Neural cell (in vitro differentiated cells): ENCODE data around the gene OR52E6.

Experiments used
- EZH2 ChIP-seq: fragments of 200-600, 300-800 bp; shearing (Covaris generic), sonication (generic); IDR thresholded peaks from 2 replicates; pipeline ENCODE4 v1.6.1; 2014; ENCODE audit warnings: antibody characterized with exemption, low read length, borderline replicate concordance, mild to moderate bottlenecking; ENCODE audit not compliant: insufficient read depth, poor library complexity, severe bottlenecking
- POLR2AphosphoS5 ChIP-seq: IDR thresholded peaks from 2 replicates; pipeline ENCODE4 v1.6.1; 2012
- TAF1 ChIP-seq: IDR thresholded peaks from 2 replicates; pipeline ENCODE4 v1.6.1; 2012; ENCODE audit warnings: low read depth
- TF ChIP-seq, protein P1 (sequence below): IDR thresholded peaks from 2 replicates; pipeline ENCODE4 v1.6.1; 2012; ENCODE audit warnings: borderline replicate concordance
- TF ChIP-seq, protein P2 (sequence below): fragments of 450-650 bp; IDR thresholded peaks from 2 replicates; pipeline ENCODE4 v1.5.1; 2014; ENCODE audit warnings: antibody characterized with exemption, mild to moderate bottlenecking, moderate library complexity; ENCODE audit not compliant: poor library complexity, severe bottlenecking

DNA sequence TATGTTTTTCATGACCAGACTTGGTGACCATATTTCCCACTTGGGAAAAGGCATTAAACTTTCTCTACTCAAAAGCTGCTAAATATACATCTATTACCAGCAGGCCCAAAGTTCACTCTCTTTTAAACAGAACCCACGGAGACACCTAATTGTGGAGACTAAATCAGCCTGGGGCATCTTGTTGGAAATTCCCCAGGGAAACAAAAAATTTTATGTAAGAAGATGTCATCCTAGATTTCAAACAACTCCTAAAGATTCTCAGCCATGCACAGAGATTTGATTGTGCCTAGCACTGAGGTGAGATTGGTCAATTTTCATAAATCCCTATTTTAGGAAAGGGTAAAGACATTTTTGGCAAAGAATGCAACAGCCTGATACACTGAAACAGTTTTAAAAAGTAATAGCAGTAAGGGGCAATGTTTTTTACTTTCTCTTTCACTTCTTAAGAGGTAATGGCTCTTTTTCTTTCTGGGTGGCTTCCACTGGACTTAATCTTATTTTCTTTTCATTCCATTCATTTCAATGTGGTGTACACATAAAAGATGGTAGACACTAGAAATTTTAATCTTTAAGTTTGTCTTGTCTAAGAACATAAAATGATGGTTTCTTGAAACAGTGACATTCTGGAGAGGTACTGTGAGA, 23.3 kb downstream of the OR52E6 start:
- TF ChIP-seq, protein P1, sequence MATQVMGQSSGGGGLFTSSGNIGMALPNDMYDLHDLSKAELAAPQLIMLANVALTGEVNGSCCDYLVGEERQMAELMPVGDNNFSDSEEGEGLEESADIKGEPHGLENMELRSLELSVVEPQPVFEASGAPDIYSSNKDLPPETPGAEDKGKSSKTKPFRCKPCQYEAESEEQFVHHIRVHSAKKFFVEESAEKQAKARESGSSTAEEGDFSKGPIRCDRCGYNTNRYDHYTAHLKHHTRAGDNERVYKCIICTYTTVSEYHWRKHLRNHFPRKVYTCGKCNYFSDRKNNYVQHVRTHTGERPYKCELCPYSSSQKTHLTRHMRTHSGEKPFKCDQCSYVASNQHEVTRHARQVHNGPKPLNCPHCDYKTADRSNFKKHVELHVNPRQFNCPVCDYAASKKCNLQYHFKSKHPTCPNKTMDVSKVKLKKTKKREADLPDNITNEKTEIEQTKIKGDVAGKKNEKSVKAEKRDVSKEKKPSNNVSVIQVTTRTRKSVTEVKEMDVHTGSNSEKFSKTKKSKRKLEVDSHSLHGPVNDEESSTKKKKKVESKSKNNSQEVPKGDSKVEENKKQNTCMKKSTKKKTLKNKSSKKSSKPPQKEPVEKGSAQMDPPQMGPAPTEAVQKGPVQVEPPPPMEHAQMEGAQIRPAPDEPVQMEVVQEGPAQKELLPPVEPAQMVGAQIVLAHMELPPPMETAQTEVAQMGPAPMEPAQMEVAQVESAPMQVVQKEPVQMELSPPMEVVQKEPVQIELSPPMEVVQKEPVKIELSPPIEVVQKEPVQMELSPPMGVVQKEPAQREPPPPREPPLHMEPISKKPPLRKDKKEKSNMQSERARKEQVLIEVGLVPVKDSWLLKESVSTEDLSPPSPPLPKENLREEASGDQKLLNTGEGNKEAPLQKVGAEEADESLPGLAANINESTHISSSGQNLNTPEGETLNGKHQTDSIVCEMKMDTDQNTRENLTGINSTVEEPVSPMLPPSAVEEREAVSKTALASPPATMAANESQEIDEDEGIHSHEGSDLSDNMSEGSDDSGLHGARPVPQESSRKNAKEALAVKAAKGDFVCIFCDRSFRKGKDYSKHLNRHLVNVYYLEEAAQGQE = no peak
- TF ChIP-seq, protein P2, sequence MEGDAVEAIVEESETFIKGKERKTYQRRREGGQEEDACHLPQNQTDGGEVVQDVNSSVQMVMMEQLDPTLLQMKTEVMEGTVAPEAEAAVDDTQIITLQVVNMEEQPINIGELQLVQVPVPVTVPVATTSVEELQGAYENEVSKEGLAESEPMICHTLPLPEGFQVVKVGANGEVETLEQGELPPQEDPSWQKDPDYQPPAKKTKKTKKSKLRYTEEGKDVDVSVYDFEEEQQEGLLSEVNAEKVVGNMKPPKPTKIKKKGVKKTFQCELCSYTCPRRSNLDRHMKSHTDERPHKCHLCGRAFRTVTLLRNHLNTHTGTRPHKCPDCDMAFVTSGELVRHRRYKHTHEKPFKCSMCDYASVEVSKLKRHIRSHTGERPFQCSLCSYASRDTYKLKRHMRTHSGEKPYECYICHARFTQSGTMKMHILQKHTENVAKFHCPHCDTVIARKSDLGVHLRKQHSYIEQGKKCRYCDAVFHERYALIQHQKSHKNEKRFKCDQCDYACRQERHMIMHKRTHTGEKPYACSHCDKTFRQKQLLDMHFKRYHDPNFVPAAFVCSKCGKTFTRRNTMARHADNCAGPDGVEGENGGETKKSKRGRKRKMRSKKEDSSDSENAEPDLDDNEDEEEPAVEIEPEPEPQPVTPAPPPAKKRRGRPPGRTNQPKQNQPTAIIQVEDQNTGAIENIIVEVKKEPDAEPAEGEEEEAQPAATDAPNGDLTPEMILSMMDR = no peak
- TF ChIP-seq POLR2AphosphoS5 (no peak), TAF1 (no peak), EZH2 (no peak)
